D721Med (cell line): ENCODE data around the gene CDON.

ENCODE experiments used
- DNase-seq: peaks from one replicate; pipeline ENCODE4 v3.0.0; 2011; ENCODE audit warnings: low spot score; ENCODE audit not compliant: insufficient read length
- FAIRE-seq: peaks from 2 replicates; lab custom pipeline; 2011; peaks lifted over from hg19 to GRCh38; lab: Jason Lieb, UNC
- CTCF ChIP-seq: IDR thresholded peaks from 2 replicates; pipeline ENCODE4 v1.5.1; 2012; ENCODE audit warnings: mild to moderate bottlenecking, control low read depth; ENCODE audit not compliant: insufficient read depth; ENCODE audit errors: missing control alignments

The CDON gene

GRCh38 chr11:126082251-126083109 is 19.8 kb upstream of the CDON start:
- no peak for FAIRE-seq
- no peak for TF ChIP-seq CTCF
- no peak for DNase-seq

- FAIRE-seq (no peak), DNase-seq (no peak)
- TF ChIP-seq CTCF, result no peak
These were observed 19.2 kb upstream of the CDON start for GRCh38 chr11:126081915-126082250.

GRCh38 chr11:126080161-126080941 is 17.7 kb upstream of the CDON start:
- no peak for FAIRE-seq
- no peak for TF ChIP-seq CTCF
- DNase-seq, result no peak

- FAIRE-seq, result no peak
These were observed 17.0 kb upstream of the CDON start for GRCh38 chr11:126079621-126080124.

GRCh38 chr11:126076641-126077040 is 14.0 kb upstream of the CDON start:
- no peak for TF ChIP-seq CTCF
- no peak for FAIRE-seq
- DNase-seq, result no peak

More at GRCh38 chr11:126079621-126080124, 17.0 kb upstream of the CDON start:
- no peak for DNase-seq
- no peak for TF ChIP-seq CTCF

GRCh38 chr11:126072801-126073594 is 10.3 kb upstream of the CDON start:
- FAIRE-seq (no peak), DNase-seq (no peak)
- no peak for TF ChIP-seq CTCF
